Esophagus (tissue), 2 donors: ENCODE data around the gene FAM222A. TPM values are rescaled to one million over a fixed set of nuclear protein-coding genes. Genes with fewer than 3 reads are reported as not detected.

Experiments
- H3K27ac ChIP-seq, 2 donors: one replicate each; pipeline ENCODE4 v1.5.1; 2013; ENCODE audit warnings: low read depth in 2 of 2, mild to moderate bottlenecking in 2 of 2, inconsistent platforms in 1 of 2, low read length in 1 of 2, moderate library complexity in 1 of 2
- H3K27me3 ChIP-seq, 2 donors: one replicate each; pipeline ENCODE4 v1.6.1; 2013; ENCODE audit warnings: low read length in 2 of 2, control low read depth in 1 of 2, mild to moderate bottlenecking in 1 of 2; ENCODE audit not compliant: insufficient read depth in 2 of 2, control insufficient read depth in 1 of 2
- H3K36me3 ChIP-seq, 2 donors: one replicate each; pipeline ENCODE4 v1.6.1; 2013; ENCODE audit warnings: low read length in 1 of 2; ENCODE audit not compliant: control insufficient read depth in 2 of 2, insufficient read depth in 2 of 2
- H3K4me1 ChIP-seq, 2 donors: one replicate each; pipeline ENCODE4 v1.6.1; 2013; ENCODE audit warnings: low read length in 1 of 2; ENCODE audit not compliant: control insufficient read depth in 2 of 2, insufficient read depth in 2 of 2
- H3K4me3 ChIP-seq, 2 donors: one replicate each; pipeline ENCODE4 v1.5.1; 2013; ENCODE audit warnings: low read length in 2 of 2, mild to moderate bottlenecking in 2 of 2, low read depth in 1 of 2, moderate library complexity in 1 of 2
- H3K9me3 ChIP-seq, 2 donors: one replicate each; pipeline ENCODE4 v1.6.1; 2013; ENCODE audit warnings: mild to moderate bottlenecking in 2 of 2, low read depth in 1 of 2, low read length in 1 of 2, moderate library complexity in 1 of 2; ENCODE audit not compliant: control insufficient read depth in 2 of 2, insufficient read depth in 1 of 2
- WGBS, 2 donors: extraction: QIAGEN DNeasy Blood & Tissue Kit; methylation state at CpG; one replicate each; pipeline ENCODE4 v1.1.7; 2013; 5-methylcytosine and 5-hydroxymethylcytosine counted together
- polyA plus RNA-seq, 2 donors: library from polyadenylated mRNA; stranded (reverse); fragments of 200-250 nt; gene quantifications; one replicate each; pipeline ENCODE4 v1.2.3, GENCODE V29; 2013
- donor health status: healthy with polysubstance abuse.
- donor health status: Bipolar disorder and iron deficiency.

The FAM222A gene
- polyA plus RNA-seq, 2 donors = 3.2 to 3.9 TPM

GRCh38 chr12:109716512-109717389 lies 3.1 kb downstream of the FAM222A start:
- 71 to 73% methylated on average over 19 of the region's 19 CpGs for WGBS, 2 donors
- H3K27ac ChIP-seq = peak overlapping the region in 1 of 2 donors; percentile 22
- H3K27me3 ChIP-seq = no peaks in the 10 kb centered on the region
- peaks cover 3 to 4% of the 10 kb centered on the region in 2 donors for H3K4me1 ChIP-seq
- H3K36me3 ChIP-seq = no peaks in the 10 kb centered on the region
- H3K4me3 ChIP-seq = no peak overlapping the region
- no peaks in the 10 kb centered on the region for H3K9me3 ChIP-seq

- Histone ChIP-seq H3K36me3 (no peaks in the 10 kb centered on the region), H3K27me3 (no peaks in the 10 kb centered on the region), H3K4me1 (peaks cover 3 to 4% of the 10 kb centered on the region in 2 donors), H3K9me3 (no peaks in the 10 kb centered on the region), H3K4me3 (no peak overlapping the region), H3K27ac (no peak overlapping the region)
- 79% methylated on average over 18 of the region's 18 CpGs for WGBS, 2 donors
Measured at GRCh38 chr12:109717390-109718357, 4.0 kb downstream of the FAM222A start.

GRCh38 chr12:109718390-109718789 lies 4.8 kb downstream of the FAM222A start:
- Histone ChIP-seq H3K36me3 (no peaks in the 10 kb centered on the region), H3K27me3 (no peaks in the 10 kb centered on the region), H3K4me3 (no peak overlapping the region), H3K9me3 (no peaks in the 10 kb centered on the region), H3K4me1 (peaks cover 3 to 8% of the 10 kb centered on the region in 2 donors), H3K27ac (no peak overlapping the region)
- 29% methylated on average over 33 of the region's 33 CpGs for WGBS, 2 donors

GRCh38 chr12:109719123-109720022 lies 5.7 kb downstream of the FAM222A start:
- WGBS, 2 donors = 68 to 73% methylated on average over 12 of the region's 12 CpGs
- Histone ChIP-seq H3K4me1 (peaks cover 3 to 13% of the 10 kb centered on the region in 2 donors), H3K4me3 (no peak overlapping the region), H3K27ac (no peak overlapping the region), H3K9me3 (no peaks in the 10 kb centered on the region), H3K27me3 (no peaks in the 10 kb centered on the region), H3K36me3 (no peaks in the 10 kb centered on the region)

- no peak overlapping the region for H3K27ac ChIP-seq
- peaks cover 0 to 10% of the 10 kb centered on the region in 2 donors for H3K4me1 ChIP-seq
- WGBS, 2 donors = 71 to 74% methylated on average over 12 of the region's 12 CpGs
Measured at GRCh38 chr12:109720152-109720856, 6.7 kb downstream of the FAM222A start.

GRCh38 chr12:109720857-109721189 lies 7.2 kb downstream of the FAM222A start:
- no peak overlapping the region for H3K27ac ChIP-seq
- no peaks in the 10 kb centered on the region for H3K27me3 ChIP-seq
- 51 to 55% methylated on average over 1 of the region's 1 CpG for WGBS, 2 donors
- H3K4me3 ChIP-seq = no peak overlapping the region
- H3K36me3 ChIP-seq = no peaks in the 10 kb centered on the region
- H3K4me1 ChIP-seq = peaks cover 0 to 12% of the 10 kb centered on the region in 2 donors
- no peaks in the 10 kb centered on the region for H3K9me3 ChIP-seq

More at GRCh38 chr12:109720152-109720856, 6.7 kb downstream of the FAM222A start:
- Histone ChIP-seq H3K27me3 (no peaks in the 10 kb centered on the region), H3K36me3 (no peaks in the 10 kb centered on the region), H3K9me3 (no peaks in the 10 kb centered on the region), H3K4me3 (no peak overlapping the region)

- no peaks in the 10 kb centered on the region for H3K9me3 ChIP-seq
- WGBS, 2 donors = 70 to 89% methylated on average over 10 of the region's 10 CpGs
- no peaks in the 10 kb centered on the region for H3K36me3 ChIP-seq
- no peaks in the 10 kb centered on the region for H3K27me3 ChIP-seq
- H3K4me3 ChIP-seq = no peak overlapping the region
- H3K27ac ChIP-seq = no peak overlapping the region
- H3K4me1 ChIP-seq = peaks cover 0 to 12% of the 10 kb centered on the region in 2 donors
Measured at GRCh38 chr12:109721276-109721675, 7.7 kb downstream of the FAM222A start.

GRCh38 chr12:109722022-109722720 lies 8.5 kb downstream of the FAM222A start:
- 77 to 83% methylated on average over 5 to 6 of the region's 6 CpGs for WGBS, 2 donors
- no peak overlapping the region for H3K4me3 ChIP-seq
- peaks cover 5 to 12% of the 10 kb centered on the region in 2 donors for H3K4me1 ChIP-seq
- no peak overlapping the region for H3K27ac ChIP-seq
- H3K9me3 ChIP-seq = no peaks in the 10 kb centered on the region
- no peaks in the 10 kb centered on the region for H3K27me3 ChIP-seq
- no peaks in the 10 kb centered on the region for H3K36me3 ChIP-seq
